ENCODE measurements around the gene FOXS1.
"Not testable (repeated sequence)": the region's sequence is repeated elsewhere in the genome, so short reads cannot be mapped to it uniquely, and the experiment has no call there.

Gene FOXS1

GRCh38 chr20:31816221-31816620 lies 29.2 kb downstream of the FOXS1 start:
- H3K27me3 ChIP-seq (ENCODE audit: insufficient read depth, poor library complexity, severe bottlenecking), result no peaks in the 10 kb centered on the region
- no peak overlapping the region for H3K27ac ChIP-seq (replicated peaks)
- no peak overlapping the region for H3K4me3 ChIP-seq (replicated peaks; ENCODE audit: insufficient read depth, low read length)
- TF ChIP-seq SPI1 (IDR thresholded peaks at IDR 0.05; ENCODE audit: borderline replicate concordance, low read depth), result no peak
- no peak for DNase-seq (ENCODE audit: low read depth in 1 of 2, low spot score in 1 of 2)

DNA sequence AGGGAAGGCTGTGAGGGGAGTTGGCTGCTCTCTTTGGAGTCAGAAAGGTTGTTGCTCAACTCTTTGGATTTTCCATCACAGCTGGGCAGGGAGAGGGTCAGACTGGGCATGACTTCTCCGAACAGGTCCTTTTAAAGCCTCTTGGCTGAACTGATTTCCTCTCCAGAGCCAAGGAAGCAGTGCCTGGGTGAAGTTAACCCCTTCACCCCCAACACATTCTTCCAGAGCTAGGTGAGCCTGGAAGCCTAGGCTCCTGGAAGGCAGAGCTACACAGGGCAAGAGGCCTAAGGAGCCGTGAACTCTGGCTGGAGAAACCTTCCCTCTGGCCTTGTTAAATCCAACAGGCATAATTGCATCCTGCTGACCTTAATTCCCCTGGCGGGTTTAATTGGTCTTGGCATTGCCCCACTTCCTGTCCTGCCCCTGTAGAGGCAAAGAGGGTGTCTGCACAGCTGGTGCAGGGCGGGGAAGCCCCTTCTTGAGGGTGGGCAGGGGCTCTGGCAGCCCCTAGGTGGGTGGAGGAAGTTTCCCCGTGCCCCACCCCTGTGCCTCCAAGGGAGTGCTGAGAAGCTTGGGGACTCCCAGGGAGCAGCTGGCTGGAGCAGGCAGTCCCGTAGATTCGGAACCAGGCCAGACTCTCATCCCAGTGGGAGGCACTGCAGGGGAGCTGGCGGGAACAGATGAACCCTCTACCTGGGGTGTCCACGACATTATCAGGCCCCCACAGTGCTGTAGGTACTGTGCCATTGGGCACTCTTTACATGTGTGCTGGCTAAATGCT lies 29.8 kb downstream of the FOXS1 start:
- Histone ChIP-seq H3K27ac (replicated peaks) (no peak overlapping the region), H3K4me3 (replicated peaks; ENCODE audit: insufficient read depth, low read length) (no peak overlapping the region), H3K27me3 (ENCODE audit: insufficient read depth, poor library complexity, severe bottlenecking) (no peaks in the 10 kb centered on the region)
- no peak for DNase-seq (ENCODE audit: low read depth in 1 of 2, low spot score in 1 of 2)
- TF ChIP-seq POLR2AphosphoS5 (IDR thresholded peaks at IDR 0.05; ENCODE audit: low read depth) (no peak), SPI1 (IDR thresholded peaks at IDR 0.05; ENCODE audit: borderline replicate concordance, low read depth) (no peak), REST (IDR thresholded peaks at IDR 0.05; ENCODE audit: insufficient replicate concordance, low read depth) (no peak), GABPA (IDR thresholded peaks at IDR 0.05; ENCODE audit: low read depth) (no peak)
- TF ChIP-seq, protein P1, sequence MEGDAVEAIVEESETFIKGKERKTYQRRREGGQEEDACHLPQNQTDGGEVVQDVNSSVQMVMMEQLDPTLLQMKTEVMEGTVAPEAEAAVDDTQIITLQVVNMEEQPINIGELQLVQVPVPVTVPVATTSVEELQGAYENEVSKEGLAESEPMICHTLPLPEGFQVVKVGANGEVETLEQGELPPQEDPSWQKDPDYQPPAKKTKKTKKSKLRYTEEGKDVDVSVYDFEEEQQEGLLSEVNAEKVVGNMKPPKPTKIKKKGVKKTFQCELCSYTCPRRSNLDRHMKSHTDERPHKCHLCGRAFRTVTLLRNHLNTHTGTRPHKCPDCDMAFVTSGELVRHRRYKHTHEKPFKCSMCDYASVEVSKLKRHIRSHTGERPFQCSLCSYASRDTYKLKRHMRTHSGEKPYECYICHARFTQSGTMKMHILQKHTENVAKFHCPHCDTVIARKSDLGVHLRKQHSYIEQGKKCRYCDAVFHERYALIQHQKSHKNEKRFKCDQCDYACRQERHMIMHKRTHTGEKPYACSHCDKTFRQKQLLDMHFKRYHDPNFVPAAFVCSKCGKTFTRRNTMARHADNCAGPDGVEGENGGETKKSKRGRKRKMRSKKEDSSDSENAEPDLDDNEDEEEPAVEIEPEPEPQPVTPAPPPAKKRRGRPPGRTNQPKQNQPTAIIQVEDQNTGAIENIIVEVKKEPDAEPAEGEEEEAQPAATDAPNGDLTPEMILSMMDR (IDR thresholded peaks at IDR 0.05; ENCODE audit: insufficient read depth, low read length), result no peak

DNA sequence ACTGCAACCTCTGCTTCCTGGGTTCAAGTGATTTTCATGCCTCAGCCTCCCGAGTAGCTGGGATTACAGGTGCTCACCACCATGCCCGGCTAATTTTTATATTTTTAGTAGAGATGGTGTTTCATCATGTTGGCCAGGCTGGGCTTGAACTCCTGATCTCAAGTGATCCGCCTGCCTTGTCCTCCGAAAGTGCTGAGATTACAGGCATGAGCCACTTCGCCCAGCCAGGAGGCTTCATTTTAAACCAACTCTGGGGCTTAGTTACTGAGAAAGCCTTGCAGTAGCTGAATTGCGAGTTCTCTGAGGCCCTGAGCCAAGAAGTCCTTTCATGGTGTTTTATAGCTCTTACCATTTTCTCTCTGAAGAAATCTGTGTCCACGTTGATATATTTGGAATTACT lies 31.3 kb downstream of the FOXS1 start:
- H3K27me3 ChIP-seq (ENCODE audit: insufficient read depth, poor library complexity, severe bottlenecking); H3K27ac ChIP-seq (replicated peaks); H3K4me3 ChIP-seq (replicated peaks; ENCODE audit: insufficient read depth, low read length); DNase-seq (ENCODE audit: low read depth in 1 of 2, low spot score in 1 of 2): not testable (repeated sequence)

DNA sequence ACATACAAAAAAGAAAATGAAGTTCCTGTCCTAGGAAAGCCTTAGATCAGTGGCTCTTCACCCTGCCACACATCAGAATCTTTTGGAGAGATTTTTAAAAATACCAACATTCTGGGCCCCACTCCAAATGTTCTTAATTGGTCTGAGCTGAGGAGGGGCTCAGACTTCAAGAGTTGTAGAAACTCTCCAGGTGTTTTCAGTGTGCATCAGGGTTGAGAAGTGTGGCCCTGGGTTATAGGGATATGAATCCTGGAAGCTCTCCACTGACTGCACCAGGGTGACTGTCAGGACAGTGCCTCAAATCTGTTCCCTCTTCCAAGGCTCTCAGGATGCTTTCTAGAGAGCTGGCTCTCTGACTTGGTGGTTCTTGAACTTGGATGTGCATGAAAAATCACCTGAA lies 31.8 kb downstream of the FOXS1 start:
- Histone ChIP-seq H3K4me3 (replicated peaks; ENCODE audit: insufficient read depth, low read length) (no peak overlapping the region), H3K27ac (replicated peaks) (no peak overlapping the region), H3K27me3 (ENCODE audit: insufficient read depth, poor library complexity, severe bottlenecking) (no peaks in the 10 kb centered on the region)
- no peak for DNase-seq (ENCODE audit: low read depth in 1 of 2, low spot score in 1 of 2)
- TF ChIP-seq GABPA (IDR thresholded peaks at IDR 0.05; ENCODE audit: low read depth) (no peak), POLR2AphosphoS5 (IDR thresholded peaks at IDR 0.05; ENCODE audit: low read depth) (no peak), REST (IDR thresholded peaks at IDR 0.05; ENCODE audit: insufficient replicate concordance, low read depth) (no peak), SPI1 (IDR thresholded peaks at IDR 0.05; ENCODE audit: borderline replicate concordance, low read depth) (no peak)
- TF ChIP-seq, protein P1 (IDR thresholded peaks at IDR 0.05; ENCODE audit: insufficient read depth, low read length), result no peak
